Transverse colon (tissue), 4 donors: ENCODE measurements around the gene GP2. TPM values are rescaled to one million over a fixed set of nuclear protein-coding genes. Genes with fewer than 3 reads are reported as not detected.

Experiments
- DNase-seq: peaks from one replicate; pipeline ENCODE4 v3.0.0-alpha.2; 2019
- H3K27ac ChIP-seq, 4 donors: fragments of 200-600 bp; sonication (generic); 2 replicates each; pipeline ENCODE4 v1.5.1; 2016 to 2018; ENCODE audit warnings: inconsistent platforms in 4 of 4
- H3K27me3 ChIP-seq: fragments of 200-600 bp; sonication (generic); 2 replicates; pipeline ENCODE4 v1.5.1; 2017; ENCODE audit warnings: inconsistent platforms
- H3K36me3 ChIP-seq, 4 donors: fragments of 200-600 bp; sonication (generic); 2 replicates each; pipeline ENCODE4 v1.5.1; 2017 to 2019; ENCODE audit warnings: inconsistent platforms in 4 of 4
- H3K4me1 ChIP-seq, 4 donors: fragments of 200-600 bp; sonication (generic); 2 replicates each; pipeline ENCODE4 v1.5.1; 2017 to 2020; ENCODE audit warnings: inconsistent platforms in 4 of 4
- H3K4me3 ChIP-seq, 4 donors: fragments of 200-600 bp; sonication (generic); 1 replicate in 1 of 4; 2 replicates in 3 of 4; pipeline versions ENCODE4 v1.5.1 to v1.6.1; 2017 to 2019; ENCODE audit warnings: inconsistent platforms in 4 of 4
- H3K9me3 ChIP-seq, 2 donors: fragments of 200-600 bp; sonication (generic); 2 replicates each; pipeline ENCODE4 v1.5.1; 2017 to 2019; ENCODE audit warnings: inconsistent platforms in 2 of 2
- CTCF ChIP-seq, 5 experiments: fragments of 200-600 bp in 3 of 5; fragments of 450-650 bp in 2 of 5; sonication (generic) in 3 of 5; IDR thresholded peaks; 1 replicate in 2 of 5; 2 replicates in 3 of 5; pipeline ENCODE4 v1.5.1; 2016 to 2017; ENCODE audit warnings: antibody characterized with exemption in 5 of 5, inconsistent platforms in 3 of 5, mild to moderate bottlenecking in 2 of 5, moderate library complexity in 1 of 5
- EP300 ChIP-seq: sonication (generic); formaldehyde crosslinking; IDR thresholded peaks from one replicate; pipeline ENCODE4 v1.6.1; 2017; ENCODE audit warnings: antibody characterized with exemption, low read depth
- POLR2A ChIP-seq: fragments of 450-650 bp; IDR thresholded peaks from one replicate; pipeline ENCODE4 v1.6.1; 2016; ENCODE audit warnings: antibody characterized with exemption, mild to moderate bottlenecking, moderate library complexity
- POLR2AphosphoS5 ChIP-seq, 3 donors: sonication (generic); formaldehyde crosslinking; IDR thresholded peaks; one replicate each; pipeline ENCODE4 v1.6.1; 2016; ENCODE audit warnings: antibody characterized with exemption in 3 of 3
- WGBS, 2 donors: methylation state at CpG; one replicate each; pipeline ENCODE4 v1.1.5; 2018; ENCODE audit warnings: low coverage in 1 of 2; 5-methylcytosine and 5-hydroxymethylcytosine counted together
- in situ Hi-C, 4 donors: fragments of 200-750 bp; cut with MboI; loops; one replicate each; pipeline versions ENCODE4 v1.15.0 to v1.15.1; 2017; ENCODE audit warnings: low sequenced_read_pairs in 3 of 4, low pct_ligation_motif_present in 1 of 4, low pct_unique_long_range_greater_than_20kb in 1 of 4
- intact Hi-C: fragments of 100-400 bp; cut with DNase I; formaldehyde crosslinking; loops from one replicate; pipeline ENCODE4 v1.15.1; 2023; ENCODE audit warnings: low total_unique reads
- total RNA-seq, 4 donors: library from RNA; depleted of rRNA; stranded (reverse); fragments of >200 nt; gene quantifications; one replicate each; pipeline ENCODE4 v1.1.0, GENCODE V29; 2016

Gene GP2
- total RNA-seq, 4 donors from 2014 or later = 1.8 to 3.0 (median 2.8) TPM

GRCh38 chr16:20333120-20333519 is 5.8 kb upstream of the GP2 start:
- Histone ChIP-seq H3K9me3 (no peaks in the 10 kb centered on the region), H3K27ac (no peak overlapping the region), H3K4me1 (no peaks in the 10 kb centered on the region), H3K4me3 (no peak overlapping the region), H3K27me3 (no peaks in the 10 kb centered on the region), H3K36me3 (no peaks in the 10 kb centered on the region)
- WGBS, 2 donors = 59 to 60% methylated on average over 1 to 5 of the region's 5 CpGs
- in situ Hi-C loops (no loop called here), intact Hi-C loops (no loop called here)
- TF ChIP-seq POLR2AphosphoS5 (IDR thresholded peaks at IDR 0.05) (no peak), POLR2A (no peak), EP300 (no peak), CTCF (IDR thresholded peaks at IDR 0.05) (no peak)
- DNase-seq = no peak

DNA sequence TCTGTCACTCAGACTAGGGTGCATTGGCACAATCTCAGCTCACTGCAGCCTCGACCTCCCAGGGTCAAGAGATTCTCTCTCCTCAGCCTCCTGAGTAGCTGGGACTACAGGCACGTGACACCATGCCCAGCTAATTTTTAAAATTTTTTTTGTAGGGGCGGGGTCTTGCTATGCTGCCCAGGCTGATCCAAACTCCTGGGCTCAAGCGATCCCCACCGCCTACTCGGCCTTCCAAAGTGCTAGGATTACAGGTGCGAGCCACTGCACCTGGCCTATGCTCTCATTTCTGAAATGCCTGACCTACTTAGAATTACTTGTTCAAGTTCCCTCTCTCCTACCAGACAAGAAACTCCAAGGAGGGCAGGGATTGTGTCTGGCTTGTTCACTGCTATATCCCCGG is 5.1 kb upstream of the GP2 start:
- Histone ChIP-seq H3K27ac (no peak overlapping the region), H3K4me1 (no peaks in the 10 kb centered on the region), H3K27me3 (no peaks in the 10 kb centered on the region), H3K9me3 (no peaks in the 10 kb centered on the region), H3K36me3 (no peaks in the 10 kb centered on the region), H3K4me3 (no peak overlapping the region)
- TF ChIP-seq EP300 (no peak), CTCF (IDR thresholded peaks at IDR 0.05) (no peak), POLR2AphosphoS5 (IDR thresholded peaks at IDR 0.05) (no peak), POLR2A (no peak)
- intact Hi-C loops (no loop called here), in situ Hi-C loops (no loop called here)
- no peak for DNase-seq
- 89% methylated on average over 8 of the region's 8 CpGs for WGBS, 2 donors

DNA sequence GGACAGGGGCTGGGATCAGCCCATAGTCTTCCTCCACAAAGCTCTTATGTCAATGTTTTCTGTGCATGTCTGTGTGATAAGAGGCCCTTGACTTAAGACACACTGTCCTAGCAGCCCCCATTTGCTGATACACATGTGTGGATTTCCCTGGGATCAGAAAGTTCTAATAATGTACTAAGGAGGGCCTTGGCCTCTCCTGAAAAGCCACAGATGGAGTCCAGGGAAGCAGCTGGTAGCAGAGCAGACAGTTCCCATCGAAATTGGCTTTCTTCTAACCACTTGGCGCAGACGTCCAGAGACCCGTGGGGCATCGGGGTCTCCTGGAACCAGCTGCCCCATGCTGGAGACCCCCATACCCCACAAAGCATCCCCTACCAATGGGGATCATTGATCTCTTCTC is 4.3 kb upstream of the GP2 start:
- Histone ChIP-seq H3K27me3 (no peaks in the 10 kb centered on the region), H3K27ac (no peak overlapping the region), H3K4me3 (no peak overlapping the region), H3K36me3 (no peaks in the 10 kb centered on the region), H3K4me1 (no peaks in the 10 kb centered on the region), H3K9me3 (no peaks in the 10 kb centered on the region)
- TF ChIP-seq POLR2AphosphoS5 (IDR thresholded peaks at IDR 0.05) (no peak), EP300 (no peak), POLR2A (no peak), CTCF (IDR thresholded peaks at IDR 0.05) (no peak)
- intact Hi-C loops (no loop called here), in situ Hi-C loops (no loop called here)
- no peak for DNase-seq
- 76% methylated on average over 5 of the region's 5 CpGs; no CpG with 5 or more reads in 1 of the 2 donors for WGBS, 2 donors

- intact Hi-C loops = loop anchor here (10.0 kb wide), 1 partner anchor 55 kb away; no protein-coding TSS in a partner anchor
- WGBS, 2 donors = 67 to 81% methylated on average over 5 of the region's 5 CpGs
- no peak overlapping the region for H3K4me3 ChIP-seq
- in situ Hi-C loops = no loop called here
- H3K36me3 ChIP-seq = no peaks in the 10 kb centered on the region
- no peak for DNase-seq
- H3K27me3 ChIP-seq = no peaks in the 10 kb centered on the region
- H3K4me1 ChIP-seq = peaks cover 0 to 5% (median 0%) of the 10 kb centered on the region in 4 donors
- H3K27ac ChIP-seq = no peak overlapping the region
- no peak for TF ChIP-seq POLR2A
- TF ChIP-seq CTCF (IDR thresholded peaks at IDR 0.05) = no peak
- TF ChIP-seq EP300 = no peak
- TF ChIP-seq POLR2AphosphoS5 (IDR thresholded peaks at IDR 0.05) = no peak
- H3K9me3 ChIP-seq = no peaks in the 10 kb centered on the region
Measured at GRCh38 chr16:20329392-20330138, 2.3 kb upstream of the GP2 start.
